H9 (cell line): Measurements from ENCODE around the gene CTRL. TPM values are rescaled to one million over a fixed set of nuclear protein-coding genes. Genes with fewer than 3 reads are reported as not detected.

ENCODE experiments used
- DNase-seq: peaks from one replicate; pipeline ENCODE4 v3.0.0-alpha.2; 2017
- H2AFZ ChIP-seq: one replicate; pipeline ENCODE4 v1.6.1; 2013; ENCODE audit warnings: mild to moderate bottlenecking, low read length, control low read depth, moderate library complexity
- H2AK5ac ChIP-seq: 2 replicates; pipeline ENCODE4 v1.6.1; 2013; ENCODE audit warnings: low read length, control low read depth, mixed read lengths; ENCODE audit not compliant: insufficient read length
- H2BK120ac ChIP-seq: one replicate; pipeline ENCODE4 v1.6.1; 2013; ENCODE audit warnings: low read depth, mild to moderate bottlenecking, low read length, control low read depth, inconsistent platforms; ENCODE audit not compliant: poor library complexity, severe bottlenecking
- H2BK12ac ChIP-seq: 2 replicates; pipeline ENCODE4 v1.6.1; 2013; ENCODE audit warnings: low read length, control low read depth, mixed read lengths, low read depth; ENCODE audit not compliant: insufficient read length
- H2BK15ac ChIP-seq: 2 replicates; pipeline ENCODE4 v1.6.1; 2013; ENCODE audit warnings: low read depth, low read length, control low read depth
- H2BK20ac ChIP-seq: one replicate; pipeline ENCODE4 v1.6.1; 2013; ENCODE audit warnings: low read depth, mild to moderate bottlenecking, low read length, control low read depth, inconsistent platforms; ENCODE audit not compliant: poor library complexity, severe bottlenecking
- H2BK5ac ChIP-seq: 2 replicates; pipeline ENCODE4 v1.6.1; 2013; ENCODE audit warnings: low read length, control low read depth, mixed read lengths; ENCODE audit not compliant: insufficient read length
- H3K14ac ChIP-seq: 2 replicates; pipeline ENCODE4 v1.6.1; 2013; ENCODE audit warnings: low read length, control low read depth; ENCODE audit not compliant: insufficient read depth
- H3K18ac ChIP-seq: 2 replicates; pipeline ENCODE4 v1.6.1; 2013; ENCODE audit warnings: low read depth, mild to moderate bottlenecking, mixed read lengths, low read length, control low read depth; ENCODE audit not compliant: insufficient read length
- H3K23ac ChIP-seq: 2 replicates; pipeline ENCODE4 v1.6.1; 2013; ENCODE audit warnings: low read length, control low read depth, mixed read lengths, low read depth; ENCODE audit not compliant: insufficient read length
- H3K23me2 ChIP-seq: 2 replicates; pipeline ENCODE4 v1.6.1; 2013; ENCODE audit warnings: low read depth, mild to moderate bottlenecking, mixed read lengths, low read length, control low read depth; ENCODE audit not compliant: insufficient read length, poor library complexity, severe bottlenecking
- H3K27ac ChIP-seq: 2 replicates; pipeline ENCODE4 v1.5.1; 2013; ENCODE audit warnings: low read length, control low read depth, mixed read lengths, low read depth; ENCODE audit not compliant: insufficient read length
- H3K27me3 ChIP-seq: 2 replicates; pipeline ENCODE4 v1.6.1; 2013; ENCODE audit warnings: low read length, control low read depth, inconsistent platforms; ENCODE audit not compliant: insufficient read depth
- H3K4ac ChIP-seq: 2 replicates; pipeline ENCODE4 v1.6.1; 2013; ENCODE audit warnings: low read depth, mild to moderate bottlenecking, control low read depth, inconsistent platforms, low read length, moderate library complexity
- H3K4me1 ChIP-seq: 2 replicates; pipeline ENCODE4 v1.6.1; 2013; ENCODE audit warnings: low read length, control low read depth, inconsistent platforms; ENCODE audit not compliant: insufficient read depth
- H3K4me2 ChIP-seq: 2 replicates; pipeline ENCODE4 v1.6.1; 2013; ENCODE audit warnings: low read length, control low read depth, mixed read lengths; ENCODE audit not compliant: insufficient read length, insufficient read depth
- H3K56ac ChIP-seq: 2 replicates; pipeline ENCODE4 v1.6.1; 2013; ENCODE audit warnings: low read depth, mild to moderate bottlenecking, mixed read lengths, low read length, control low read depth; ENCODE audit not compliant: insufficient read length
- H3K79me1 ChIP-seq: 2 replicates; pipeline ENCODE4 v1.6.1; 2013; ENCODE audit warnings: low read depth, mild to moderate bottlenecking, moderate library complexity, low read length, control low read depth, inconsistent platforms; ENCODE audit not compliant: insufficient read depth, poor library complexity, severe bottlenecking
- H3K79me2 ChIP-seq: 2 replicates; pipeline ENCODE4 v1.6.1; 2013; ENCODE audit warnings: low read length, control low read depth, inconsistent platforms; ENCODE audit not compliant: insufficient read depth
- H3K9ac ChIP-seq: 2 replicates; pipeline ENCODE4 v1.6.1; 2013; ENCODE audit warnings: low read length, control low read depth, mixed read lengths; ENCODE audit not compliant: insufficient read length; ENCODE audit errors: extremely low read depth
- H3K9me3 ChIP-seq: one replicate; pipeline ENCODE4 v1.6.1; 2013; ENCODE audit warnings: low read depth, low read length, inconsistent platforms; ENCODE audit not compliant: control insufficient read depth
- H3T11ph ChIP-seq: one replicate; pipeline ENCODE4 v1.6.1; 2013; ENCODE audit warnings: mild to moderate bottlenecking, low read length, control low read depth, inconsistent platforms
- H4K20me1 ChIP-seq: one replicate; pipeline ENCODE4 v1.6.1; 2013; ENCODE audit not compliant: control insufficient read depth, insufficient read length, insufficient read depth
- H4K5ac ChIP-seq: 2 replicates; pipeline ENCODE4 v1.6.1; 2013; ENCODE audit warnings: low read depth, mild to moderate bottlenecking, mixed read lengths, low read length, control low read depth; ENCODE audit not compliant: insufficient read length
- H4K8ac ChIP-seq: replicated peaks from 2 replicates; pipeline ENCODE4 v1.6.1; 2013; ENCODE audit warnings: low read length, control low read depth, mixed read lengths, low read depth; ENCODE audit not compliant: insufficient read length
- H4K91ac ChIP-seq: 2 replicates; pipeline ENCODE4 v1.6.1; 2013; ENCODE audit warnings: low read depth, mild to moderate bottlenecking, moderate library complexity, mixed read lengths, low read length, control low read depth; ENCODE audit not compliant: insufficient read length
- H3K27ac Mint-ChIP-seq, 3 experiments: 2 replicates in 2 of 3; 3 replicates in 1 of 3; pipeline ENCODE4 v1.8.0; 2020 to 2021; ENCODE audit warnings: mixed read lengths in 3 of 3, mild to moderate bottlenecking in 1 of 3, moderate library complexity in 1 of 3
- H3K27me3 Mint-ChIP-seq: 2 replicates; pipeline ENCODE4 v1.8.0; 2021; ENCODE audit warnings: low read depth, mild to moderate bottlenecking, moderate library complexity, mixed read lengths
- H3K36me3 Mint-ChIP-seq, 3 experiments: 2 replicates in 2 of 3; 3 replicates in 1 of 3; pipeline ENCODE4 v1.8.0; 2020 to 2021; ENCODE audit warnings: low read depth in 3 of 3, mixed read lengths in 3 of 3; ENCODE audit not compliant: insufficient read depth in 1 of 3
- H3K4me1 Mint-ChIP-seq, 2 experiments: 2 replicates each; pipeline ENCODE4 v1.8.0; 2020; ENCODE audit warnings: mixed read lengths in 2 of 2
- H3K4me3 Mint-ChIP-seq, 2 experiments: 2 replicates in 1 of 2; 3 replicates in 1 of 2; pipeline ENCODE4 v1.8.0; 2020 to 2021; ENCODE audit warnings: mild to moderate bottlenecking in 2 of 2, mixed read lengths in 2 of 2, moderate library complexity in 1 of 2
- H3K9me3 Mint-ChIP-seq, 2 experiments: 2 replicates in 1 of 2; 3 replicates in 1 of 2; pipeline ENCODE4 v1.8.0; 2020; ENCODE audit warnings: mild to moderate bottlenecking in 2 of 2, mixed read lengths in 2 of 2, moderate library complexity in 1 of 2
- CTCF ChIP-seq: fragments of 200-600 bp; sonication (generic); conservative IDR thresholded peaks from 3 replicates; pipeline ENCODE4 v1.8.0; 2021; ENCODE audit warnings: antibody characterized with exemption, mild to moderate bottlenecking
- WGBS: extraction: QIAGEN DNeasy Blood & Tissue Kit; methylation state at CpG from one replicate; pipeline ENCODE4 v1.1.7; 2013; ENCODE audit warnings: missing lambda C conversion rate, low lambda C conversion rate, mixed read lengths; ENCODE audit not compliant: insufficient read length; ENCODE audit errors: extremely low coverage; 5-methylcytosine and 5-hydroxymethylcytosine counted together
- total RNA-seq: library from RNA; stranded (reverse); gene quantifications from 2 replicates; pipeline ENCODE4 v1.2.1, GENCODE V29; 2021

CTRL gene
- total RNA-seq, 1 experiment from 2014 or later = 2.7 TPM

DNA sequence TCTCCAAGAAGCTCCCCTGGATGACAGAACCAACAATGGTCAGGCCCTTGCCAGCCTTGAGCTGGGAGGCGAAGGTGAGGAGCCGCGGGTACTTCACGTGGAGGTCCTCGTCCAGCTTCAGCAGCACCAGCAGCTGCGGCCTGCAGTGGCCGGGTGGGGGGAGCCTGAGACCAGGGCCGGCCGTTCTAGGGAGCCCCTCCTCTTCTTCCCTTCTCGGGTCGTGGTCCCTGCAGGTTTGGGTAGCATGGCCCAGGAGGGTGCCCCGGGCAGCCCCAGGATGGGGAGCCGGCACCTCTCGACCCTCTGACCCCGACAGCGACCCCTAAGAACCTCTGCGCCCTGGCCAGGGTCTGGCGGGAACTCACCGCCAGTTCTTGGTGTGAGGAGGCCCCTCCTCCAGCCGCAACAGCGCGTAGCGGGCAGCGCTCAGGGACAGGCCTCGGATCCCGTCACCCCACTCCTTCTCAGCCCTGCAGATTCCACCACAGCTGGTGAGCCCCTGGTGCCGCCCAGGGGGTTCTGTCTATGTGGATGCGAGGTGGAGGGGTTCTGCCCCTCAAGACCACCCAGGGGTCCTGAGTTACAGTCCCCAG, 15.4 kb upstream of the CTRL start:
- Histone ChIP-seq H3K79me1 (no peaks in the 10 kb centered on the region), H4K8ac (no peak overlapping the region), H3K9ac (no peak overlapping the region), H2AK5ac (no peak overlapping the region), H3K27me3 (no peaks in the 10 kb centered on the region), H2BK12ac (no peak overlapping the region), H3K23me2 (no peaks in the 10 kb centered on the region), H4K91ac (no peak overlapping the region), H3K9me3 (no peaks in the 10 kb centered on the region), H3K4ac (no peak overlapping the region), H3K4me2 (no peak overlapping the region), H3K27ac (no peak overlapping the region), H4K20me1 (no peaks in the 10 kb centered on the region), H3K4me1 (no peaks in the 10 kb centered on the region), H3K56ac (no peak overlapping the region), H3T11ph (no peak overlapping the region), H2AFZ (no peak overlapping the region), H2BK120ac (no peak overlapping the region), H2BK15ac (no peak overlapping the region), H2BK5ac (no peak overlapping the region), H2BK20ac (no peak overlapping the region), H3K79me2 (no peaks in the 10 kb centered on the region), H3K23ac (no peak overlapping the region), H3K18ac (no peak overlapping the region), H4K5ac (no peak overlapping the region), H3K14ac (no peak overlapping the region)
- no peak overlapping the region for H3K27ac Mint-ChIP-seq
- no peak overlapping the region for H3K4me3 Mint-ChIP-seq
- no CpG with 5 or more reads among the region's 28 CpGs for WGBS
- peaks cover 15 to 67% (median 42%) of the 10 kb centered on the region in 3 experiments; a peak in 6 of 7 replicates for H3K36me3 Mint-ChIP-seq
- peaks cover 0 to 10% of the 10 kb centered on the region in 2 experiments; a peak in 1 of 4 replicates for H3K4me1 Mint-ChIP-seq
- no peaks in the 10 kb centered on the region for H3K27me3 Mint-ChIP-seq
- no peak for DNase-seq
- TF ChIP-seq CTCF = no peak
- no peaks in the 10 kb centered on the region for H3K9me3 Mint-ChIP-seq
